Measurements from ENCODE around the gene SBK3.

The SBK3 gene

GRCh38 chr19:55541091-55541490 is 4.3 kb downstream of the SBK3 start:
- no peaks in the 10 kb centered on the region for H3K36me3 ChIP-seq (ENCODE audit: control insufficient read depth in 1 of 2, insufficient read depth in 2 of 2, low read depth in 1 of 2, low read length in 2 of 2)
- H2BK120ac ChIP-seq (ENCODE audit: low read depth, low read length), result no peak overlapping the region
- H3K23ac ChIP-seq (ENCODE audit: low read length in 2 of 2), result no peak overlapping the region
- no peak overlapping the region for H2BK15ac ChIP-seq (ENCODE audit: low read depth, poor library complexity, severe bottlenecking)
- no peak overlapping the region for H4K91ac ChIP-seq (ENCODE audit: low read length)
- no peaks in the 10 kb centered on the region for H3K79me1 ChIP-seq (replicated peaks; ENCODE audit: low read length, poor library complexity, severe bottlenecking)
- H3K4me3 ChIP-seq (ENCODE audit: insufficient read depth in 1 of 2, low read depth in 1 of 2, low read length in 2 of 2), result no peak overlapping the region
- H3K4ac ChIP-seq (ENCODE audit: low read depth in 1 of 2, low read length in 2 of 2), result no peak overlapping the region
- H3K14ac ChIP-seq (ENCODE audit: low read length in 2 of 2), result no peak overlapping the region
- H3K9me3 ChIP-seq (ENCODE audit: control insufficient read depth, low read length), result no peaks in the 10 kb centered on the region
- H3K4me1 ChIP-seq (ENCODE audit: control insufficient read depth, insufficient read depth, low read depth, low read length), result peaks cover 27% of the 10 kb centered on the region
- no peak overlapping the region for H3K4me2 ChIP-seq (ENCODE audit: low read length, poor library complexity, severe bottlenecking)
- H3K18ac ChIP-seq (ENCODE audit: low read depth in 1 of 2, low read length in 2 of 2), result no peak overlapping the region
- H2AFZ ChIP-seq (ENCODE audit: low read depth, low read length), result no peak overlapping the region
- WGBS, result 83% methylated on average over 19 of the region's 19 CpGs
- H3K27ac ChIP-seq (ENCODE audit: low read length, poor library complexity, severe bottlenecking), result no peak overlapping the region
- no peak overlapping the region for H4K8ac ChIP-seq (ENCODE audit: low read length)
- H2BK12ac ChIP-seq (ENCODE audit: low read length in 2 of 2), result no peak overlapping the region
- peak overlapping the region; percentile 20 for H2BK5ac ChIP-seq (ENCODE audit: low read depth, low read length, poor library complexity, severe bottlenecking)
- no peak overlapping the region for H3K9ac ChIP-seq (ENCODE audit: low read length)
- DNase-seq, result no peak
- H2AK5ac ChIP-seq (ENCODE audit: low read length, severe bottlenecking), result no peak overlapping the region
- H3K27me3 ChIP-seq (ENCODE audit: control insufficient read depth in 1 of 2, insufficient read depth in 1 of 2, low read length in 2 of 2), result peaks cover 0 to 10% of the 10 kb centered on the region in 2 experiments

DNA sequence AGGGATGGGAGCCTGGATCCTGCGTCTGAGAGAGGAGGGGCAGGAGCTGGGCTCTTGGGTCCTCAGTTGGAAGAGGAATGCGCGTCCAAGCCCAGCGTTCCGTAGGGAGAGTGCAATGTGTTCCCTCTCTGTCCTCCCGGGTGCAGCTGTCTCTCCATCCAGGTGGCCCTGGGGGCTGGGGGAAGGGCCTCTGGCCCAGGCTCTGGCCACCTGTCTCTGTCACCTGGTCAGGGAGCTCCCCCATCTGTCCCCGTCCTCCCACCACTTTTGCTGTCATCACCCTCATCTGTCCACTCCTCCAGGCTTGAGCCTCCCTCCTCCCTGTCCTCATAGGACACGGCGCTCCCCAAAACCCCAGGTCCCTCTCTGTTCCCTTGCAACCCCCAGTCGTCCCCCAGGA is 4.7 kb downstream of the SBK3 start:
- no peak overlapping the region for H3K18ac ChIP-seq (ENCODE audit: low read depth in 1 of 2, low read length in 2 of 2)
- no peak overlapping the region for H2AFZ ChIP-seq (ENCODE audit: low read depth, low read length)
- H3K14ac ChIP-seq (ENCODE audit: low read length in 2 of 2), result no peak overlapping the region
- H2BK120ac ChIP-seq (ENCODE audit: low read depth, low read length), result no peak overlapping the region
- no peak for DNase-seq
- H4K91ac ChIP-seq (ENCODE audit: low read length), result no peak overlapping the region
- peaks cover 27% of the 10 kb centered on the region for H3K4me1 ChIP-seq (ENCODE audit: control insufficient read depth, insufficient read depth, low read depth, low read length)
- no peak overlapping the region for H3K4me2 ChIP-seq (ENCODE audit: low read length, poor library complexity, severe bottlenecking)
- H2BK5ac ChIP-seq (ENCODE audit: low read depth, low read length, poor library complexity, severe bottlenecking), result no peak overlapping the region
- H2BK15ac ChIP-seq (ENCODE audit: low read depth, poor library complexity, severe bottlenecking), result no peak overlapping the region
- no peak overlapping the region for H3K4me3 ChIP-seq (ENCODE audit: insufficient read depth in 1 of 2, low read depth in 1 of 2, low read length in 2 of 2)
- WGBS, result 58% methylated on average over 8 of the region's 10 CpGs
- H3K4ac ChIP-seq (ENCODE audit: low read depth in 1 of 2, low read length in 2 of 2), result no peak overlapping the region
- no peak overlapping the region for H2AK5ac ChIP-seq (ENCODE audit: low read length, severe bottlenecking)
- H3K9ac ChIP-seq (ENCODE audit: low read length), result no peak overlapping the region
- H3K23ac ChIP-seq (ENCODE audit: low read length in 2 of 2), result no peak overlapping the region
- no peak overlapping the region for H2BK12ac ChIP-seq (ENCODE audit: low read length in 2 of 2)
- H3K79me1 ChIP-seq (replicated peaks; ENCODE audit: low read length, poor library complexity, severe bottlenecking), result no peaks in the 10 kb centered on the region
- H4K8ac ChIP-seq (ENCODE audit: low read length), result no peak overlapping the region
- H3K9me3 ChIP-seq (ENCODE audit: control insufficient read depth, low read length), result no peaks in the 10 kb centered on the region
- H3K27me3 ChIP-seq (ENCODE audit: control insufficient read depth in 1 of 2, insufficient read depth in 1 of 2, low read length in 2 of 2), result peaks cover 0 to 10% of the 10 kb centered on the region in 2 experiments
- no peak overlapping the region for H3K27ac ChIP-seq (ENCODE audit: low read length, poor library complexity, severe bottlenecking)
- H3K36me3 ChIP-seq (ENCODE audit: control insufficient read depth in 1 of 2, insufficient read depth in 2 of 2, low read depth in 1 of 2, low read length in 2 of 2), result no peaks in the 10 kb centered on the region

- WGBS, result 87% methylated on average over 33 of the region's 33 CpGs
These were observed 6.0 kb downstream of the SBK3 start for GRCh38 chr19:55539090-55539984.

DNA sequence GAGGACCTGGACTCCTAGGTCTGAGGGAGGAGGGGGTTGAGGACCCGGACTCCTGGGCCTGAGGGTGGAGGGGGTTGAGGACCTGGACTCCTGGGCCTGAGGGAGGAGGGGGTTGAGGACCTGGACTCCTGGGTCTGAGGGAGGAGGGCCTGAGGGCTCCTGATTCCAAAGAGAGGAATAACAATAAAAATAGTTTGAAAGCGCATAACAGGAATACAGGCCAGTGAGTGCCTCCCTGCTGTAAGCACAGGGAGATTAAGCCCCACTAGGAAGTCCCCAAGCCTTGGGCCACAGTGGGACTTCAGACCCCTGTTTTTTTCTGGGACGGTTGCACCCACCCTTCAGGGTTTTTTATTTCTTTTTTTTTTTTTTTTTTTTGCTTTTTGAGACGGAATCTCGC is 7.2 kb downstream of the SBK3 start:
- Histone ChIP-seq H3K23ac (ENCODE audit: low read length in 2 of 2) (no peak overlapping the region), H2BK5ac (ENCODE audit: low read depth, low read length, poor library complexity, severe bottlenecking) (no peak overlapping the region), H3K36me3 (ENCODE audit: control insufficient read depth in 1 of 2, insufficient read depth in 2 of 2, low read depth in 1 of 2, low read length in 2 of 2) (no peaks in the 10 kb centered on the region), H3K4me1 (ENCODE audit: control insufficient read depth, insufficient read depth, low read depth, low read length) (peaks cover 26% of the 10 kb centered on the region), H3K14ac (ENCODE audit: low read length in 2 of 2) (no peak overlapping the region), H3K27ac (ENCODE audit: low read length, poor library complexity, severe bottlenecking) (peak overlapping the region; percentile 48), H3K4me3 (ENCODE audit: insufficient read depth in 1 of 2, low read depth in 1 of 2, low read length in 2 of 2) (no peak overlapping the region), H3K4me2 (ENCODE audit: low read length, poor library complexity, severe bottlenecking) (no peak overlapping the region), H2BK12ac (ENCODE audit: low read length in 2 of 2) (no peak overlapping the region), H3K79me1 (replicated peaks; ENCODE audit: low read length, poor library complexity, severe bottlenecking) (no peaks in the 10 kb centered on the region), H2AK5ac (ENCODE audit: low read length, severe bottlenecking) (peak overlapping the region; percentile 85), H3K9ac (ENCODE audit: low read length) (no peak overlapping the region), H3K18ac (ENCODE audit: low read depth in 1 of 2, low read length in 2 of 2) (no peak overlapping the region), H4K8ac (ENCODE audit: low read length) (no peak overlapping the region), H3K27me3 (ENCODE audit: control insufficient read depth in 1 of 2, insufficient read depth in 1 of 2, low read length in 2 of 2) (no peaks in the 10 kb centered on the region), H2AFZ (ENCODE audit: low read depth, low read length) (no peak overlapping the region), H2BK120ac (ENCODE audit: low read depth, low read length) (no peak overlapping the region), H4K91ac (ENCODE audit: low read length) (no peak overlapping the region), H3K9me3 (ENCODE audit: control insufficient read depth, low read length) (no peaks in the 10 kb centered on the region), H3K4ac (ENCODE audit: low read depth in 1 of 2, low read length in 2 of 2) (no peak overlapping the region), H2BK15ac (ENCODE audit: low read depth, poor library complexity, severe bottlenecking) (no peak overlapping the region)
- WGBS, result 71% methylated on average over 5 of the region's 5 CpGs
- DNase-seq, result no peak

More at GRCh38 chr19:55539090-55539984, 6.0 kb downstream of the SBK3 start:
- no peak overlapping the region for H2BK120ac ChIP-seq (ENCODE audit: low read depth, low read length)
- H2AFZ ChIP-seq (ENCODE audit: low read depth, low read length), result no peak overlapping the region
- H4K91ac ChIP-seq (ENCODE audit: low read length), result peak overlapping the region; percentile 1
- H2BK5ac ChIP-seq (ENCODE audit: low read depth, low read length, poor library complexity, severe bottlenecking), result no peak overlapping the region
- peaks cover 26% of the 10 kb centered on the region for H3K4me1 ChIP-seq (ENCODE audit: control insufficient read depth, insufficient read depth, low read depth, low read length)
- H3K4ac ChIP-seq (ENCODE audit: low read depth in 1 of 2, low read length in 2 of 2), result no peak overlapping the region
- H3K9ac ChIP-seq (ENCODE audit: low read length), result no peak overlapping the region
- H3K79me1 ChIP-seq (replicated peaks; ENCODE audit: low read length, poor library complexity, severe bottlenecking), result no peaks in the 10 kb centered on the region
- H3K23ac ChIP-seq (ENCODE audit: low read length in 2 of 2), result no peak overlapping the region
- H3K18ac ChIP-seq (ENCODE audit: low read depth in 1 of 2, low read length in 2 of 2), result no peak overlapping the region
- no peaks in the 10 kb centered on the region for H3K36me3 ChIP-seq (ENCODE audit: control insufficient read depth in 1 of 2, insufficient read depth in 2 of 2, low read depth in 1 of 2, low read length in 2 of 2)
- no peak for DNase-seq
- peak overlapping the region; percentile 26 for H2AK5ac ChIP-seq (ENCODE audit: low read length, severe bottlenecking)
- no peak overlapping the region for H3K27ac ChIP-seq (ENCODE audit: low read length, poor library complexity, severe bottlenecking)
- H3K9me3 ChIP-seq (ENCODE audit: control insufficient read depth, low read length), result no peaks in the 10 kb centered on the region
- H3K4me3 ChIP-seq (ENCODE audit: insufficient read depth in 1 of 2, low read depth in 1 of 2, low read length in 2 of 2), result no peak overlapping the region
- H3K27me3 ChIP-seq (ENCODE audit: control insufficient read depth in 1 of 2, insufficient read depth in 1 of 2, low read length in 2 of 2), result peaks cover 0 to 4% of the 10 kb centered on the region in 2 experiments
- no peak overlapping the region for H2BK15ac ChIP-seq (ENCODE audit: low read depth, poor library complexity, severe bottlenecking)
- H3K4me2 ChIP-seq (ENCODE audit: low read length, poor library complexity, severe bottlenecking), result no peak overlapping the region
- H2BK12ac ChIP-seq (ENCODE audit: low read length in 2 of 2), result no peak overlapping the region
- H4K8ac ChIP-seq (ENCODE audit: low read length), result no peak overlapping the region
- H3K14ac ChIP-seq (ENCODE audit: low read length in 2 of 2), result peak overlapping the region in 1 of 2 experiments; percentile 9
